GM12892 (cell line): ENCODE results near the gene FASTKD1.
"Not testable (repeated sequence)": the region's sequence is repeated elsewhere in the genome, so short reads cannot be mapped to it uniquely, and the experiment has no call there.

Experiments
- POLR2A ChIP-seq: IDR thresholded peaks from 2 replicates; pipeline ENCODE4 v1.6.1; 2011; ENCODE audit warnings: low read depth, low read length, control low read depth
- POLR2AphosphoS5 ChIP-seq: IDR thresholded peaks from 2 replicates; pipeline ENCODE4 v1.6.1; 2011; ENCODE audit warnings: low read depth, low read length, control low read depth
- TAF1 ChIP-seq: IDR thresholded peaks from 2 replicates; pipeline ENCODE4 v1.6.1; 2011; ENCODE audit warnings: low read depth, mild to moderate bottlenecking, control low read depth, low read length, borderline replicate concordance

- TF ChIP-seq POLR2AphosphoS5, POLR2A, TAF1: not testable (repeated sequence)
Observed at GRCh38 chr2:169596546-169596945, 22.9 kb upstream of the FASTKD1 start.
